Mesodermal cell (in vitro differentiated cells): ENCODE results near the gene DEPDC5.
"Not testable (repeated sequence)": the region's sequence is repeated elsewhere in the genome, so short reads cannot be mapped to it uniquely, and the experiment has no call there.

Source experiments
- H3K27ac ChIP-seq: 2 replicates; pipeline ENCODE4 v1.7.0; 2013; ENCODE audit warnings: mild to moderate bottlenecking, low read depth, low read length, moderate library complexity; ENCODE audit not compliant: severe bottlenecking
- H3K36me3 ChIP-seq: 2 replicates; pipeline ENCODE4 v1.7.1; 2013; ENCODE audit warnings: mild to moderate bottlenecking, low read length, moderate library complexity; ENCODE audit not compliant: control insufficient read depth, insufficient read depth
- H3K4me1 ChIP-seq: one replicate; pipeline ENCODE4 v1.7.1; 2013; ENCODE audit warnings: mild to moderate bottlenecking, low read length; ENCODE audit not compliant: insufficient read depth, control insufficient read depth, poor library complexity, severe bottlenecking
- H3K4me3 ChIP-seq: 2 replicates; pipeline ENCODE4 v1.7.0; 2013; ENCODE audit warnings: low read length, control low read depth, mild to moderate bottlenecking; ENCODE audit not compliant: insufficient read depth, poor library complexity, severe bottlenecking; ENCODE audit errors: extremely low read depth
- H3K9me3 ChIP-seq: 2 replicates; pipeline ENCODE4 v1.7.1; 2013; ENCODE audit warnings: mild to moderate bottlenecking, low read length, moderate library complexity; ENCODE audit not compliant: control insufficient read depth
- WGBS, 2 experiments: methylation state at CpG; one replicate each; pipeline ENCODE4 v1.1.5; 2013; ENCODE audit warnings: missing lambda C conversion rate in 2 of 2; ENCODE audit not compliant: insufficient coverage in 2 of 2; 5-methylcytosine and 5-hydroxymethylcytosine counted together

DEPDC5 gene

GRCh38 chr22:31768422-31769059 is 14.7 kb downstream of the DEPDC5 start:
- Histone ChIP-seq H3K4me3 (no peak overlapping the region), H3K36me3 (peaks cover 69% of the 10 kb centered on the region), H3K4me1 (no peaks in the 10 kb centered on the region), H3K27ac (no peak overlapping the region), H3K9me3 (no peaks in the 10 kb centered on the region)
- 92 to 100% methylated on average over 2 of the region's 4 CpGs for WGBS, 2 experiments

- Histone ChIP-seq H3K9me3 (no peaks in the 10 kb centered on the region), H3K27ac (no peak overlapping the region), H3K36me3 (peaks cover 63% of the 10 kb centered on the region), H3K4me3 (no peak overlapping the region), H3K4me1 (peaks cover 6% of the 10 kb centered on the region)
- WGBS, 2 experiments = 100% methylated on average over 1 to 4 of the region's 5 CpGs
Measured at GRCh38 chr22:31773416-31773815, 19.6 kb downstream of the DEPDC5 start.

- Histone ChIP-seq H3K4me1 (peaks cover 6% of the 10 kb centered on the region), H3K36me3 (peaks cover 64% of the 10 kb centered on the region), H3K4me3 (no peak overlapping the region), H3K9me3 (no peaks in the 10 kb centered on the region), H3K27ac (no peak overlapping the region)
- WGBS, 2 experiments = 97 to 100% methylated on average over 3 to 4 of the region's 4 CpGs
Measured at GRCh38 chr22:31776231-31776630, 22.4 kb downstream of the DEPDC5 start.

- H3K9me3 ChIP-seq = no peaks in the 10 kb centered on the region
- H3K36me3 ChIP-seq = peaks cover 39% of the 10 kb centered on the region
- no peak overlapping the region for H3K4me3 ChIP-seq
- 100% methylated on average over 1 of the region's 3 CpGs; no CpG with 5 or more reads in 1 of the 2 experiments for WGBS, 2 experiments
- H3K27ac ChIP-seq = no peak overlapping the region
- H3K4me1 ChIP-seq = no peaks in the 10 kb centered on the region
Measured at GRCh38 chr22:31789803-31790202, 36.0 kb downstream of the DEPDC5 start.

GRCh38 chr22:31790240-31790639 is 36.4 kb downstream of the DEPDC5 start:
- Histone ChIP-seq H3K4me1 (no peaks in the 10 kb centered on the region), H3K9me3 (no peaks in the 10 kb centered on the region), H3K4me3 (no peak overlapping the region), H3K36me3 (peaks cover 42% of the 10 kb centered on the region), H3K27ac (no peak overlapping the region)
- WGBS, 2 experiments = no CpG with 5 or more reads among the region's 2 CpGs

- H3K36me3 ChIP-seq = peaks cover 66% of the 10 kb centered on the region
- H3K27ac ChIP-seq, H3K9me3 ChIP-seq, H3K4me3 ChIP-seq, H3K4me1 ChIP-seq: not testable (repeated sequence)
- WGBS, 2 experiments = 82 to 100% methylated on average over 2 to 5 of the region's 8 CpGs
Measured at GRCh38 chr22:31799358-31799757, 45.5 kb downstream of the DEPDC5 start.

- Histone ChIP-seq H3K27ac (no peak overlapping the region), H3K9me3 (no peaks in the 10 kb centered on the region), H3K36me3 (peaks cover 70% of the 10 kb centered on the region), H3K4me1 (no peaks in the 10 kb centered on the region), H3K4me3 (no peak overlapping the region)
Measured at GRCh38 chr22:31800065-31800464, 46.2 kb downstream of the DEPDC5 start.

GRCh38 chr22:31800861-31801260 is 47.0 kb downstream of the DEPDC5 start:
- H3K36me3 ChIP-seq = peaks cover 75% of the 10 kb centered on the region
- not testable (repeated sequence) for H3K27ac ChIP-seq, H3K4me3 ChIP-seq, H3K4me1 ChIP-seq, H3K9me3 ChIP-seq
- WGBS, 2 experiments = 100% methylated on average over 4 of the region's 6 CpGs; no CpG with 5 or more reads in 1 of the 2 experiments

- Histone ChIP-seq H3K4me1 (no peaks in the 10 kb centered on the region), H3K9me3 (no peaks in the 10 kb centered on the region), H3K36me3 (peaks cover 84% of the 10 kb centered on the region), H3K27ac (no peak overlapping the region), H3K4me3 (no peak overlapping the region)
- WGBS, 2 experiments = 96 to 98% methylated on average over 7 of the region's 7 CpGs
Measured at GRCh38 chr22:31802575-31802974, 48.8 kb downstream of the DEPDC5 start.

GRCh38 chr22:31806751-31807150 is 52.9 kb downstream of the DEPDC5 start:
- H3K4me1 ChIP-seq = no peaks in the 10 kb centered on the region
- H3K9me3 ChIP-seq = no peaks in the 10 kb centered on the region
- no peak overlapping the region for H3K4me3 ChIP-seq
- WGBS, 2 experiments = 91 to 100% methylated on average over 1 to 2 of the region's 4 CpGs
- H3K36me3 ChIP-seq = peaks cover 86% of the 10 kb centered on the region
- H3K27ac ChIP-seq = no peak overlapping the region

- WGBS, 2 experiments = 93 to 100% methylated on average over 4 to 5 of the region's 6 CpGs
- Histone ChIP-seq H3K27ac (no peak overlapping the region), H3K36me3 (peaks cover 64% of the 10 kb centered on the region), H3K4me3 (no peak overlapping the region), H3K4me1 (no peaks in the 10 kb centered on the region), H3K9me3 (no peaks in the 10 kb centered on the region)
Measured at GRCh38 chr22:31812977-31813605, 59.3 kb downstream of the DEPDC5 start.
